ENCODE results near the gene TAAR5.

DNA sequence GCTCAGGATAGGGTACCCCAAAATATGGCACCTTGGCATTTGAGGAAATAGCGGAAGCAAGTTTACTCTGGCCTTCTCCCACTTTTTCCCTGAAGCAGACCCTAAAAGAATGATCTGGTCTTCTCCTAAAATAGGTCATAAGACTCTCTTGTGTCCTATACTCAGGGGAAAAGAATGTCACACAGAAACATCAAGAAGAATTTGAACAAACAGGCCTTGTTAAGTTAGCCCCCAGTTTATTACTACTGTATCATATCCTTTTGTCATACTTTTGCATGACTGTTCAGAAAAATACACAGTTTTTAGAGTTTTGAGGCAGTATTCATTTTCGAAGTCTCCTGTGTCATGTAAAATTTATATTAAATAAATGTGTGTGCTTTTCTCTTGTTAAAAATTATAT is 22.1 kb upstream of the TAAR5 start:
- TF ChIP-seq POLR2AphosphoS5 (IDR thresholded peaks at IDR 0.05; ENCODE audit: insufficient read depth in 1 of 2, low read depth in 1 of 2) = no peak
- TF ChIP-seq CTCF (IDR thresholded peaks at IDR 0.05) = no peak
- TF ChIP-seq POLR2A (IDR thresholded peaks at IDR 0.05) = no peak
